ENCODE measurements around the gene KANK2.
"Not testable (repeated sequence)": the region's sequence is repeated elsewhere in the genome, so short reads cannot be mapped to it uniquely, and the experiment has no call there.

Gene KANK2

DNA sequence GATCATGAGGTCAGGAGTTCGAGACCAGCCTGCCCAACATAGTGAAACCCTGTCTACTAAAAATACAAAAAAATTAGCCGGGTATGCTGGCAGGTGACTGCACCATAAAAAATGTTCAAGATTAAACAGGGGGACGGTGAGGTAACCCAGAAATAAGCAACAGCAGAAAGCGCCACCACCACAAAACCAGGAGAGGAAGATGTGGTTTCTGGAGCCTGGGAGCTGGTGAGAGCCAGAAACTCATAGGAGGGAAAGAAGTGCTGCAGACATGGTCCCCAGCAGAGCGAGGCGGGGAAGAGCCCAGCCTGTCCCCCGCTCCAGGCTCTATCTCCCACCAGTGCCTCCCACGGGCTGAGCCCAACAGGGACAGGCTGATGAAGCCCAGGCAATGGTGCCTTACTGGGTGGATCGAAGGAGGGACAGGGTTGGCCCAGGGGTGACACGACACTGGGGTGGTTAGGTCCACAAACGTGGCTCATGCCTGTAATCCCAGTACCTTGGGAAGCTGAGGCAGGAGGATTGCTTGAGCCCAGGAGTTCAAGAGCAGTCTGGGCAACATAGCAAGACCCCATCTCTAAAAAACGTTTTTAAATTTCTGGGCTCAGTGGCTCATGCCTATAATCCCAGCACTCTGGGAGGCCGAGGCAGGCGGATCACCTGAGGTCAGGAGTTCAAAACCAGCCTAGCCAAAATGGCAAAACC lies 60.8 kb downstream of the KANK2 start:
- Mint-ChIP-seq H3K27me3 (no peaks in the 10 kb centered on the region), H3K4me3 (no peak overlapping the region), H3K9me3 (ENCODE audit: low read depth) (no peaks in the 10 kb centered on the region), H3K4me1 (ENCODE audit: low read depth) (peaks cover 7% of the 10 kb centered on the region), H3K27ac (no peak overlapping the region), H3K36me3 (no peaks in the 10 kb centered on the region)

GRCh38 chr19:11131471-11131870 lies 65.9 kb downstream of the KANK2 start:
- H3K27me3 Mint-ChIP-seq: no peaks in the 10 kb centered on the region
- H3K4me3 Mint-ChIP-seq: no peak overlapping the region
- no peaks in the 10 kb centered on the region for H3K9me3 Mint-ChIP-seq (ENCODE audit: low read depth)
- no peaks in the 10 kb centered on the region for H3K4me1 Mint-ChIP-seq (ENCODE audit: low read depth)
- H3K27ac Mint-ChIP-seq: no peak overlapping the region
- H3K36me3 Mint-ChIP-seq: no peaks in the 10 kb centered on the region

DNA sequence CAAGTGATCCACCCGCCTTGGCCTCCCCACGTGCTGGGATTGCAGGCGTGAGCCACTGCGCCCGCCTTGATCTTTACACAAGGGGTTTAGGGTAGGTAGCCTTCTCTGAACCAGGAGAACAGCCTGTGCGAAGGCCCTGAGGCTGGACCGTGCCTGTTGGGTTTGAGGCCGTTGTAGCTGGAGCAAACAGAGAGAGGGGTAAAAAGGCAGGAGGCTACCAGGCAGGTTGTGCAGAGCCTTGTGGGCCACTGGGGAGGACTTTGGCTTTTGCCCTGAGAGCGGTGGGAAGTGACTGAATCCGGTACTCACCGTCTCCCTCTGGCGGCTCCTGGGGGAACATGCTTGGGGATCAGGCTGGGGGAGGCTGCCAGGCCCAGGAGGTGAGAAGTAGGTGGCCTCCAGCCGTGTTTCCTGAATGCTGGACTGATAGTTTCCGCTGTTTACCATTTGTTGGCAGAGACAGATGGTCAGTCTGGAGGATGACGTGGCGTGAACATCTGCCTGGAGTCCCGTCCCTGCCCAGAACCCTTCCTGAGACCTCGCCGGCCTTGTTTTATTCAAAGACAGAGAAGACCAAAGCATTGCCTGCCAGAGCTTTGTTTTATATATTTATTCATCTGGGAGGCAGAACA lies 66.4 kb downstream of the KANK2 start:
- H3K27ac Mint-ChIP-seq: no peak overlapping the region
- H3K36me3 Mint-ChIP-seq: peaks cover 3% of the 10 kb centered on the region
- no peaks in the 10 kb centered on the region for H3K9me3 Mint-ChIP-seq (ENCODE audit: low read depth)

GRCh38 chr19:11127905-11128304 lies 69.4 kb downstream of the KANK2 start:
- Mint-ChIP-seq H3K36me3 (peaks cover 3% of the 10 kb centered on the region), H3K4me1 (ENCODE audit: low read depth) (no peaks in the 10 kb centered on the region), H3K9me3 (ENCODE audit: low read depth) (no peaks in the 10 kb centered on the region), H3K4me3 (no peak overlapping the region), H3K27ac (no peak overlapping the region), H3K27me3 (no peaks in the 10 kb centered on the region)

More for the DNA sequence above, 66.4 kb downstream of the KANK2 start:
- Mint-ChIP-seq H3K27me3 (no peaks in the 10 kb centered on the region), H3K4me1 (ENCODE audit: low read depth) (no peaks in the 10 kb centered on the region), H3K4me3 (no peak overlapping the region)

DNA sequence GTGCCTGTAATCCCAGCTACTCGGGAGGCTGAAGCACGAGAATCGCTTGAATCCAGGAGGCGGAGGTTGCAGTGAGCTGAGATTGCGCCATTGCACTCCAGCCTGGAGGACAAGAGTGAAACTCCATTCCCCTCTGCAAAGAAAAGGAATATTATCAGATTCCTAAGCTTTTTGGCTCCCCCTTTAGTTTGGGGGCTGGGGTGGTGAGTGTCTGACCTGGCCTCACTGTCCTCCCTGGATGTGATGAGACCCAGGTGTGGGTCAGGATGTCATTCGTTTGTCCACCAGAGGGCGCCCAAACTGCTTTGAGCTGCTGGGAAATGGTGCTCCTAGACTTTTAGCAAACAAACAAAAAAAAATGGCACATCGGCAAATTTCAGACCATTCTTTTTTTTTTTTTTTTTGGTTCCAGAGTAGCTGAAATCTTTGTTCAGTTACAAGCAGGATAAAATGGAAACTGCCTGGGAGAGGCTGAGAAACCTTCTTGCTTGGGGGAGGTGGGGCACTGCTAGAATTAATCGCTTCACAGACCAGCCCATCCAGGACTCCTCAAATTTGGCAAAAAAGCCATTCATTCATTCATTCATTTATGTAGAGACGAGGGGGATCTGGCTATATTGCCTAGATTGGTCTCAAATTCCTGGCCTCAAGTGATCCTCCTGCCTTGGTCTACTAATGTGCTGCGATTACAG lies 71.2 kb downstream of the KANK2 start:
- Mint-ChIP-seq H3K9me3 (ENCODE audit: low read depth) (no peaks in the 10 kb centered on the region), H3K4me3 (no peak overlapping the region), H3K27ac (no peak overlapping the region), H3K36me3 (peaks cover 3% of the 10 kb centered on the region), H3K27me3 (no peaks in the 10 kb centered on the region), H3K4me1 (ENCODE audit: low read depth) (no peaks in the 10 kb centered on the region)

GRCh38 chr19:11124157-11124556 lies 73.2 kb downstream of the KANK2 start:
- H3K36me3 Mint-ChIP-seq; H3K4me1 Mint-ChIP-seq (ENCODE audit: low read depth); H3K27me3 Mint-ChIP-seq; H3K27ac Mint-ChIP-seq; H3K4me3 Mint-ChIP-seq; H3K9me3 Mint-ChIP-seq (ENCODE audit: low read depth): not testable (repeated sequence)

DNA sequence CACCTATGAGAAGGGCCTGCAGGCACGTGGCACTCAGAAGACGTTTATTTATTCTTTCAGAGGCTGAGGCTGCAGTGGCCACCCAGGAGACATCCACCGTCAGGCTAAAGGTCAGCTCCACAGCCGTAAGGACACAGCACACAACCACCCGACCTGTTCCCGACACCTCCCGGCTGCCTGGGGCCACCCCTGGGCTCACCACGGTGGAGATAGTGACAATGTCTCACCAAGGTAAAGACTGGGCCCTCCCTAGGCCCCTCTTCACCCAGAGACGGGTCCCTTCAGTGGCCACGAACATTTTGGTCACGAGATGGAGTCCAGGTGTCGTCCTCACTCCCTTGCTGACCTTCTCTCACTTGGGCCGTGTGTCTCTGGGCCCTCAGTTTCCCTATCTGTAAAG lies 74.2 kb downstream of the KANK2 start:
- peaks cover 5% of the 10 kb centered on the region for H3K36me3 Mint-ChIP-seq
- no peaks in the 10 kb centered on the region for H3K27me3 Mint-ChIP-seq
- H3K4me1 Mint-ChIP-seq (ENCODE audit: low read depth): no peaks in the 10 kb centered on the region
- no peak overlapping the region for H3K4me3 Mint-ChIP-seq
- H3K27ac Mint-ChIP-seq: no peak overlapping the region
- no peaks in the 10 kb centered on the region for H3K9me3 Mint-ChIP-seq (ENCODE audit: low read depth)

DNA sequence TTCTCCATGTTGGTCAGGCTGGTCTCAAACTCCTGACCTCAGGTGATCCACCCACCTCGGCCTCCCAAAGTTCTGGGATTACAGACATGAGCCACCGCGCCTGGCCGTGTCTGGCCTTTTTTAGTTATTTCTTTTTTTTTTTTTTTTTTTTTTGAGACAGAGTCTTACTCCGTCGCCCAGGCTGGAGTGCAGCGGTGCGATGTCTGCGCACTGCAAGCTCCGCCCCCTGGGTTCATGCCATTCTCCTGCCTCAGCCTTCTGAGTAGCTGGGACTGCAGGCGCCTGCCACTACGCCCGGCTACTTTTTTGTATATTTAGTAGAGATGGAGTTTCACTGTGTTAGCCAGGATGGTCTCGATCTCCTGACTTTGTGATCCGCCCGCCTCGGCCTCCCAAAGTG lies 75.4 kb downstream of the KANK2 start:
- not testable (repeated sequence) for H3K4me1 Mint-ChIP-seq (ENCODE audit: low read depth); H3K9me3 Mint-ChIP-seq (ENCODE audit: low read depth); H3K36me3 Mint-ChIP-seq

DNA sequence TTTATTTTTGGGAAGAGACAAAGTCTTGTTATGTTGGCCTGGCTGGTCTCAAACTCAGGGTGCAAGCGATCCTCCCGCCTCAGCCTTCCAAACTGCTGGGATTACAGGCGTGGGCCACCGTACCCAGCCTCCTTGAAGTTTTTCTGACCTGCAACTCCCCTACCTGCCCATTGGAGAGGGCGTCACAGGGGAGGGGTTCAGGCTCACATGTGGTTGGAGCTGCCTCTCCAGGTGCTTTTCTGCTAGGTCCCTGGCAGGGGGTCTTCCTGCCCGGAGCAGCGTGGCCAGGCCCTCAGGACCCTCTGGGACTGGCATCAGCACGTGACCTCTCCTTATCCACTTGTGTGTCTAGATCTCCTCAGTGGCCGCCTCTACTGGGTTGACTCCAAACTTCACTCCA lies 80.8 kb downstream of the KANK2 start:
- H3K27me3 Mint-ChIP-seq: no peaks in the 10 kb centered on the region
- H3K27ac Mint-ChIP-seq: peak overlapping the region; percentile 16
- no peaks in the 10 kb centered on the region for H3K4me1 Mint-ChIP-seq (ENCODE audit: low read depth)
- no peaks in the 10 kb centered on the region for H3K9me3 Mint-ChIP-seq (ENCODE audit: low read depth)
- no peak overlapping the region for H3K4me3 Mint-ChIP-seq
- peaks cover 2% of the 10 kb centered on the region for H3K36me3 Mint-ChIP-seq

More for the DNA sequence above, 75.4 kb downstream of the KANK2 start:
- not testable (repeated sequence) for H3K4me3 Mint-ChIP-seq, H3K27ac Mint-ChIP-seq, H3K27me3 Mint-ChIP-seq

GRCh38 chr19:11115895-11116446 lies 81.4 kb downstream of the KANK2 start:
- Mint-ChIP-seq H3K36me3 (peaks cover under 1% of the 10 kb centered on the region), H3K27ac (no peak overlapping the region), H3K9me3 (ENCODE audit: low read depth) (no peaks in the 10 kb centered on the region), H3K4me3 (no peak overlapping the region), H3K27me3 (no peaks in the 10 kb centered on the region), H3K4me1 (ENCODE audit: low read depth) (no peaks in the 10 kb centered on the region)

- H3K9me3 Mint-ChIP-seq (ENCODE audit: low read depth): no peaks in the 10 kb centered on the region
- no peaks in the 10 kb centered on the region for H3K36me3 Mint-ChIP-seq
- no peak overlapping the region for H3K4me3 Mint-ChIP-seq
- H3K27ac Mint-ChIP-seq: no peak overlapping the region
- no peaks in the 10 kb centered on the region for H3K27me3 Mint-ChIP-seq
- H3K4me1 Mint-ChIP-seq (ENCODE audit: low read depth): no peaks in the 10 kb centered on the region
These were observed 82.3 kb downstream of the KANK2 start for GRCh38 chr19:11115042-11115441.

Measured in activated naive CD8-positive, alpha-beta T cell (primary cell).